Trophoblast cell (in vitro differentiated cells and primary cell): Measurements from ENCODE around the gene EPHA6.
"Not testable (repeated sequence)": the region's sequence is repeated elsewhere in the genome, so short reads cannot be mapped to it uniquely, and the experiment has no call there.

Experiments used
- DNase-seq, 2 donors: peaks; one replicate each; pipeline ENCODE4 v3.0.0-alpha.2; 2016
- H2AFZ ChIP-seq: 2 replicates; pipeline ENCODE4 v1.6.1; 2013; ENCODE audit warnings: low read length, moderate library complexity, mild to moderate bottlenecking; ENCODE audit not compliant: insufficient read depth, poor library complexity
- H2AK5ac ChIP-seq: 2 replicates; pipeline ENCODE4 v1.6.1; 2013; ENCODE audit warnings: mild to moderate bottlenecking, low read length
- H2BK120ac ChIP-seq: 2 replicates; pipeline ENCODE4 v1.6.1; 2013; ENCODE audit warnings: low read length, mild to moderate bottlenecking, moderate library complexity; ENCODE audit not compliant: insufficient read depth, poor library complexity
- H2BK12ac ChIP-seq: 2 replicates; pipeline ENCODE4 v1.6.1; 2013; ENCODE audit warnings: mild to moderate bottlenecking, low read length, moderate library complexity
- H2BK5ac ChIP-seq: 2 replicates; pipeline ENCODE4 v1.6.1; 2013; ENCODE audit warnings: low read length, low read depth, moderate library complexity, mild to moderate bottlenecking; ENCODE audit not compliant: poor library complexity
- H3K14ac ChIP-seq: 2 replicates; pipeline ENCODE4 v1.6.1; 2013; ENCODE audit warnings: mild to moderate bottlenecking, low read length
- H3K18ac ChIP-seq: 2 replicates; pipeline ENCODE4 v1.6.1; 2013; ENCODE audit warnings: mild to moderate bottlenecking, low read length
- H3K23ac ChIP-seq: 2 replicates; pipeline ENCODE4 v1.6.1; 2013; ENCODE audit warnings: low read length
- H3K27ac ChIP-seq: 2 replicates; pipeline ENCODE4 v1.5.1; 2013; ENCODE audit warnings: low read depth, mild to moderate bottlenecking, inconsistent platforms, low read length, moderate library complexity
- H3K27me3 ChIP-seq: 2 replicates; pipeline ENCODE4 v1.6.1; 2013; ENCODE audit warnings: inconsistent platforms, mild to moderate bottlenecking, low read length, moderate library complexity; ENCODE audit not compliant: insufficient read depth
- H3K36me3 ChIP-seq, 2 experiments: 1 replicate in 1 of 2; 2 replicates in 1 of 2; pipeline ENCODE4 v1.6.1; 2013; ENCODE audit warnings: low read length in 2 of 2, mild to moderate bottlenecking in 2 of 2, moderate library complexity in 1 of 2; ENCODE audit not compliant: insufficient read depth in 2 of 2, control insufficient read depth in 1 of 2
- H3K4ac ChIP-seq: 2 replicates; pipeline ENCODE4 v1.6.1; 2013; ENCODE audit warnings: low read depth, mild to moderate bottlenecking, low read length, moderate library complexity
- H3K4me1 ChIP-seq, 2 experiments: 1 replicate in 1 of 2; 2 replicates in 1 of 2; pipeline ENCODE4 v1.6.1; 2013; ENCODE audit warnings: low read length in 2 of 2, mild to moderate bottlenecking in 2 of 2, moderate library complexity in 1 of 2; ENCODE audit not compliant: insufficient read depth in 2 of 2, control insufficient read depth in 1 of 2
- H3K4me2 ChIP-seq: 2 replicates; pipeline ENCODE4 v1.6.1; 2013; ENCODE audit warnings: inconsistent platforms, mild to moderate bottlenecking, low read length, moderate library complexity
- H3K4me3 ChIP-seq: 2 replicates; pipeline ENCODE4 v1.5.1; 2013; ENCODE audit warnings: mild to moderate bottlenecking, low read depth, low read length, inconsistent platforms
- H3K79me1 ChIP-seq: one replicate; pipeline ENCODE4 v1.6.1; 2013; ENCODE audit warnings: low read length
- H3K79me2 ChIP-seq: 2 replicates; pipeline ENCODE4 v1.6.1; 2013; ENCODE audit warnings: low read length, mild to moderate bottlenecking; ENCODE audit not compliant: control insufficient read depth, insufficient read depth, poor library complexity
- H3K9ac ChIP-seq: 2 replicates; pipeline ENCODE4 v1.6.1; 2013; ENCODE audit warnings: mild to moderate bottlenecking, low read length
- H3K9me3 ChIP-seq: 2 replicates; pipeline ENCODE4 v1.6.1; 2013; ENCODE audit warnings: low read depth, mild to moderate bottlenecking, control low read depth, inconsistent platforms, low read length; ENCODE audit not compliant: insufficient read depth
- H4K12ac ChIP-seq: 2 replicates; pipeline ENCODE4 v1.6.1; 2013; ENCODE audit warnings: low read depth, mild to moderate bottlenecking, low read length, moderate library complexity
- H4K8ac ChIP-seq: 2 replicates; pipeline ENCODE4 v1.6.1; 2013; ENCODE audit warnings: low read depth, mild to moderate bottlenecking, low read length, moderate library complexity
- H4K91ac ChIP-seq: one replicate; pipeline ENCODE4 v1.6.1; 2013; ENCODE audit warnings: low read depth, mild to moderate bottlenecking, low read length, moderate library complexity
- WGBS: extraction: QIAGEN DNeasy Blood & Tissue Kit; methylation state at CpG from one replicate; pipeline ENCODE4 v1.1.7; 2013; ENCODE audit warnings: missing lambda C conversion rate; ENCODE audit not compliant: insufficient read length, insufficient coverage; ENCODE audit errors: extremely low coverage; 5-methylcytosine and 5-hydroxymethylcytosine counted together

The EPHA6 gene

DNA sequence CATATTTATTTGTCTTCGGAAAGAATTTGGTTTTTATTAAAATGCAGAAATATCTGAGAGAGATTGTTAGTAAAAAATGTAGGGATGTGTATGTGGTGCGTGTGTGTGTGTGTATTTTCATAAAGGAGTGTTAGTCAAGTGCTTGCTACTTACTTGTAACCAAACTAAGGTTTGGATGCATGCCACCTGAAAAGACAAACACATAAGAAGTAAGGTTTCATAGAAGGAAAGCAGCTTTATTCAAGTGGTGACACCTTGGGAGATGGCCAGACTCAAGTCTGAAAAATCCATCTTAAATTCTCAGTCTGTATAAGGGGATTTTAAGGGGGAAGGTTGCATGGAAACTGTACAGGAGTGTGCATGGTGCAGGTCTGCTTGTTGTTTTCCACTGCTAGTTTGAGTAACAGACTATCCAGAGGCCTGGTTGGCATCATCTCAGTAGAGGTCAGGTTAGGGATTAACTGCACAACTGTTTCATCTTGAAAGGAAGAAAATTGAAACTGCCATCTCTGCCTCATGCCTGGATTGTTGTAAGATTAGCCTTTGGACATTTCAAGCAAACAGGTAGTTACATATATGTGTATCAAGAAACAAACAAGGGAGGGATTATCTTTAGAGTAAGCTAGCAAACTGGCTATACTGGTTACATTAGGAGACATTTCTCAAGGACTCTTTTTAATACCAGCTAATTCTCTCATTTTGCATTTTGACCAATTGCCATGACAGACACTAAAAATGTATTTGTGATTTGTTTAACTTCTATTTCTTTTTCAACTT, 196.7 kb downstream of the EPHA6 start:
- no peaks in the 10 kb centered on the region for H3K79me2 ChIP-seq
- H3K14ac ChIP-seq = no peak overlapping the region
- H3K4me2 ChIP-seq = no peak overlapping the region
- H3K23ac ChIP-seq = no peak overlapping the region
- H3K9me3 ChIP-seq = no peaks in the 10 kb centered on the region
- no peak overlapping the region for H4K91ac ChIP-seq
- no peak overlapping the region for H2AK5ac ChIP-seq
- H3K4me3 ChIP-seq = no peak overlapping the region
- DNase-seq = no peak
- no peak overlapping the region for H2BK5ac ChIP-seq
- no peak overlapping the region for H3K4ac ChIP-seq
- H2AFZ ChIP-seq = no peak overlapping the region
- no peak overlapping the region for H2BK12ac ChIP-seq
- H3K27me3 ChIP-seq = no peaks in the 10 kb centered on the region
- H2BK120ac ChIP-seq = no peak overlapping the region
- H3K79me1 ChIP-seq = no peaks in the 10 kb centered on the region
- H4K8ac ChIP-seq = no peak overlapping the region
- H3K9ac ChIP-seq = no peak overlapping the region
- H4K12ac ChIP-seq = no peak overlapping the region
- no peak overlapping the region for H3K27ac ChIP-seq
- 100% methylated on average over 2 of the region's 2 CpGs for WGBS
- no peaks in the 10 kb centered on the region for H3K36me3 ChIP-seq
- peaks cover 0 to 2% of the 10 kb centered on the region in 2 experiments for H3K4me1 ChIP-seq
- no peak overlapping the region for H3K18ac ChIP-seq

DNA sequence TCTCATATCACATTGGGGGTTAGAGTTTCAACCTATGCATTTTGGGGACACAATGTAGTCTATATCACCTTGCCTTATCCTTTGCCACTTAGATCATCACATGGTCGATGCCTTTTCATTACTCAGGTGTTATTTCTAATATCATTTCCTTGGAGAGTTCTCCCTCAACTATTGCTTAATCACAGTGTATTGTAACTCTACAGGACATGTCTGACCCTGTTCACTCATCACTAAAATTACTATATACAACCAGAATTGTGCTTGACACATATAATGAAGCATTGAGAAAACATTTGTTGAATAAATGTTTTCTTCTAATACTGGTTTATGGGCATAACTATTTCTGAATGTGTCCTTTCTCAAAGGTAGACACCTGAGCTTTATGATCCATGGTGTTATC, 207.4 kb downstream of the EPHA6 start:
- no peak overlapping the region for H2AK5ac ChIP-seq
- H3K18ac ChIP-seq = no peak overlapping the region
- H3K27me3 ChIP-seq = no peaks in the 10 kb centered on the region
- H3K4me2 ChIP-seq = no peak overlapping the region
- no peak overlapping the region for H2AFZ ChIP-seq
- H3K4me3 ChIP-seq = no peak overlapping the region
- H4K91ac ChIP-seq = no peak overlapping the region
- no CpG with 5 or more reads among the region's 1 CpG for WGBS
- DNase-seq = no peak
- no peak overlapping the region for H2BK5ac ChIP-seq
- no peaks in the 10 kb centered on the region for H3K79me1 ChIP-seq
- no peak overlapping the region for H3K9ac ChIP-seq
- no peak overlapping the region for H2BK120ac ChIP-seq
- H3K4me1 ChIP-seq = no peaks in the 10 kb centered on the region
- H4K12ac ChIP-seq = no peak overlapping the region
- no peaks in the 10 kb centered on the region for H3K9me3 ChIP-seq
- H4K8ac ChIP-seq = no peak overlapping the region
- H3K36me3 ChIP-seq = no peaks in the 10 kb centered on the region
- H3K14ac ChIP-seq = no peak overlapping the region
- H3K27ac ChIP-seq = no peak overlapping the region
- no peak overlapping the region for H3K23ac ChIP-seq
- H2BK12ac ChIP-seq = no peak overlapping the region
- H3K4ac ChIP-seq = no peak overlapping the region
- no peaks in the 10 kb centered on the region for H3K79me2 ChIP-seq

DNA sequence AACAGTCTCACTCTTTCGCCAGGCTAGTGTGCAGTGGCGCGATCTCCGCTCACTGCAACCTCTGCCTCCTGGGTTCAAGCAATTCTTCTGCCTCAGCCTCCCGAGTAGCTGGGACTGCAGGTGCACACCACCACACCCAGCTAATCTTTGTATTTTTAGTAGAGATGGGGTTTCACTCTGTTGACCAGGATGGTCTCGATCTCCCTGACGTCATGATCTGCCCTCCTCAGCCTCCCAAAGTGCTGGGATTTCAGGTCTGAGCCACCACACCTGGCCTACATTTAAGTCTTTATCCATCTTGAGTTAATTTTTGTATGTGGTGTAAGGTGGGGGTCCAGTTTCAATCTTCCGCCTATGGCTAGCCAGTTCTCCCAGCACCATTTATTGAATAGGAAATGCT, 211.2 kb downstream of the EPHA6 start:
- no CpG with 5 or more reads among the region's 8 CpGs for WGBS
- H3K27me3 ChIP-seq = not testable (repeated sequence)

DNA sequence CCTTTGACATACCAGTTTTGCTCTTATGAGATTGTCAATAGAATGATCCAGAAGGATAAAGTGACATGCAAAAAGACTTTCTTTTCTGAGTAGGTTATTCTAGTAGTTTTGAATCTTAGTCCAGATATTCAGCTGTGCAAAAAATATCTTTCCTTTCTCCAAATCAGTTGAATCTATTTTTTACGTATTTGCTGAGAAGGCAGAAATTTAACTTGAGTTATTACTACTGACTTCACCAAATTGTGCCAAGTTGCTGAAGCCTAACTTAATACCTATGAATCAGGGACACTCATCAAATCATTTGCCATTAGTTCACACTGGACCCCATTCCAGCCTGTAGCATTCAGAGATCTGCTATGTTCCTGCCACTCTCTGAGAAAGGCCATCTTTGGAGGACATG, 215.6 kb downstream of the EPHA6 start:
- H4K12ac ChIP-seq = no peak overlapping the region
- no peak overlapping the region for H3K4me3 ChIP-seq
- no peaks in the 10 kb centered on the region for H3K79me2 ChIP-seq
- no peak overlapping the region for H3K27ac ChIP-seq
- H3K9ac ChIP-seq = no peak overlapping the region
- H2BK5ac ChIP-seq = no peak overlapping the region
- H3K36me3 ChIP-seq = no peaks in the 10 kb centered on the region
- H3K18ac ChIP-seq = no peak overlapping the region
- H3K27me3 ChIP-seq = no peaks in the 10 kb centered on the region
- no peaks in the 10 kb centered on the region for H3K4me1 ChIP-seq
- H2BK12ac ChIP-seq = no peak overlapping the region
- no peak overlapping the region for H3K4ac ChIP-seq
- H3K4me2 ChIP-seq = no peak overlapping the region
- no peak overlapping the region for H4K8ac ChIP-seq
- H3K14ac ChIP-seq = no peak overlapping the region
- no peak overlapping the region for H3K23ac ChIP-seq
- no peak for DNase-seq
- no peak overlapping the region for H2AK5ac ChIP-seq
- no peaks in the 10 kb centered on the region for H3K79me1 ChIP-seq
- no peak overlapping the region for H4K91ac ChIP-seq
- H2BK120ac ChIP-seq = no peak overlapping the region
- no CpG with 5 or more reads among the region's 1 CpG for WGBS
- no peak overlapping the region for H2AFZ ChIP-seq
- no peaks in the 10 kb centered on the region for H3K9me3 ChIP-seq

More for the DNA sequence above, 211.2 kb downstream of the EPHA6 start:
- H3K79me1 ChIP-seq, H2BK5ac ChIP-seq, H3K4me3 ChIP-seq, H4K8ac ChIP-seq, H3K79me2 ChIP-seq, H3K18ac ChIP-seq, H3K4me2 ChIP-seq, H2BK120ac ChIP-seq, H4K91ac ChIP-seq, DNase-seq, H2BK12ac ChIP-seq, H3K9ac ChIP-seq, H3K36me3 ChIP-seq, H3K14ac ChIP-seq, H2AFZ ChIP-seq, H3K27ac ChIP-seq, H3K4me1 ChIP-seq, H3K9me3 ChIP-seq, H3K4ac ChIP-seq, H4K12ac ChIP-seq, H3K23ac ChIP-seq, H2AK5ac ChIP-seq: not testable (repeated sequence)
